Prostate gland (tissue), 2 donors: ENCODE results near the gene EPN1. TPM values are rescaled to one million over a fixed set of nuclear protein-coding genes. Genes with fewer than 3 reads are reported as not detected.

ENCODE experiments used
- DNase-seq: peaks from one replicate; pipeline ENCODE4 v3.0.0-alpha.2; 2019; ENCODE audit warnings: low spot score
- H3K27ac ChIP-seq, 2 donors: fragments of 200-600 bp; sonication (generic); 2 replicates each; pipeline ENCODE4 v1.5.1; 2017 to 2019
- H3K27me3 ChIP-seq: fragments of 200-600 bp; sonication (generic); replicated peaks from 2 replicates; pipeline ENCODE4 v1.5.1; 2019; ENCODE audit not compliant: insufficient read depth
- H3K36me3 ChIP-seq, 2 donors: fragments of 200-600 bp; sonication (generic); 1 replicate in 1 of 2; 2 replicates in 1 of 2; pipeline versions ENCODE4 v1.5.1 to v1.8.1; 2017 to 2019
- H3K4me1 ChIP-seq: fragments of 200-600 bp; sonication (generic); replicated peaks from 2 replicates; pipeline ENCODE4 v1.5.1; 2019
- H3K4me3 ChIP-seq, 2 donors: fragments of 200-600 bp; sonication (generic); 2 replicates each; pipeline ENCODE4 v1.5.1; 2017 to 2019
- H3K9me3 ChIP-seq: fragments of 200-600 bp; sonication (generic); 2 replicates; pipeline ENCODE4 v1.5.1; 2017
- CTCF ChIP-seq, 4 experiments: fragments of 200-600 bp in 2 of 4; fragments of 450-650 bp in 2 of 4; sonication (generic) in 2 of 4; IDR thresholded peaks; 1 replicate in 3 of 4; 2 replicates in 1 of 4; pipeline ENCODE4 v1.5.1; 2016 to 2019; ENCODE audit warnings: antibody characterized with exemption in 4 of 4, mild to moderate bottlenecking in 2 of 4, moderate library complexity in 2 of 4
- POLR2A ChIP-seq: fragments of 450-650 bp; IDR thresholded peaks from one replicate; pipeline ENCODE4 v1.6.1; 2016; ENCODE audit warnings: antibody characterized with exemption, mild to moderate bottlenecking
- POLR2AphosphoS5 ChIP-seq: sonication (generic); formaldehyde crosslinking; IDR thresholded peaks from one replicate; pipeline ENCODE4 v1.6.1; 2017; ENCODE audit warnings: antibody characterized with exemption
- WGBS: methylation state at CpG from one replicate; pipeline ENCODE4 v1.1.5; 2018; 5-methylcytosine and 5-hydroxymethylcytosine counted together
- intact Hi-C: fragments of 100-400 bp; cut with DNase I; formaldehyde crosslinking; loops from one replicate; pipeline ENCODE4 v1.14.2; 2022
- total RNA-seq, 2 donors: library from RNA; depleted of rRNA; stranded (reverse); fragments of >200 nt; gene quantifications; one replicate each; pipeline ENCODE4 v1.1.0, GENCODE V29; 2016

Gene EPN1
- total RNA-seq, 2 donors from 2014 or later = 160 to 345 TPM

- Histone ChIP-seq H3K27ac (no peak overlapping the region), H3K4me3 (no peak overlapping the region), H3K36me3 (peaks cover 40 to 62% of the 10 kb centered on the region in 2 donors), H3K27me3 (no peaks in the 10 kb centered on the region), H3K4me1 (no peaks in the 10 kb centered on the region), H3K9me3 (no peaks in the 10 kb centered on the region)
- intact Hi-C loops = no loop called here
- WGBS = 74% methylated on average over 12 of the region's 12 CpGs
- TF ChIP-seq CTCF (IDR thresholded peaks at IDR 0.05) = no peak
- TF ChIP-seq POLR2AphosphoS5 = no peak
- TF ChIP-seq POLR2A = no peak
- no peak for DNase-seq
Observed at GRCh38 chr19:55666343-55667005, 8.6 kb upstream of the EPN1 start.

GRCh38 chr19:55667006-55667381 is 8.0 kb upstream of the EPN1 start:
- intact Hi-C loops = no loop called here
- peaks cover 40 to 58% of the 10 kb centered on the region in 2 donors for H3K36me3 ChIP-seq
- H3K27me3 ChIP-seq = no peaks in the 10 kb centered on the region
- no peaks in the 10 kb centered on the region for H3K9me3 ChIP-seq
- H3K4me3 ChIP-seq = no peak overlapping the region
- H3K4me1 ChIP-seq = no peaks in the 10 kb centered on the region
- H3K27ac ChIP-seq = no peak overlapping the region
- WGBS = 95% methylated on average over 4 of the region's 4 CpGs
- TF ChIP-seq POLR2AphosphoS5 (no peak), POLR2A (no peak), CTCF (IDR thresholded peaks at IDR 0.05) (no peak)
- DNase-seq = no peak

- H3K4me3 ChIP-seq = no peak overlapping the region
- peaks cover 36 to 53% of the 10 kb centered on the region in 2 donors for H3K36me3 ChIP-seq
- H3K9me3 ChIP-seq = no peaks in the 10 kb centered on the region
- WGBS = 88% methylated on average over 12 of the region's 12 CpGs
- H3K27me3 ChIP-seq = no peaks in the 10 kb centered on the region
- no peak overlapping the region for H3K27ac ChIP-seq
- intact Hi-C loops = no loop called here
- no peak for DNase-seq
- no peaks in the 10 kb centered on the region for H3K4me1 ChIP-seq
- TF ChIP-seq POLR2A = no peak
- no peak for TF ChIP-seq POLR2AphosphoS5
- TF ChIP-seq CTCF (IDR thresholded peaks at IDR 0.05) = no peak
Observed at GRCh38 chr19:55667511-55667910, 7.5 kb upstream of the EPN1 start.

GRCh38 chr19:55667958-55668357 is 7.1 kb upstream of the EPN1 start:
- DNase-seq = no peak
- Histone ChIP-seq H3K4me1 (no peaks in the 10 kb centered on the region), H3K4me3 (no peak overlapping the region), H3K36me3 (peaks cover 32 to 48% of the 10 kb centered on the region in 2 donors), H3K9me3 (no peaks in the 10 kb centered on the region), H3K27me3 (no peaks in the 10 kb centered on the region), H3K27ac (no peak overlapping the region)
- intact Hi-C loops = no loop called here
- WGBS = 71% methylated on average over 11 of the region's 11 CpGs
- TF ChIP-seq CTCF (IDR thresholded peaks at IDR 0.05) (no peak), POLR2A (no peak), POLR2AphosphoS5 (no peak)
